Gastrocnemius medialis (tissue), 4 donors: ENCODE data around the gene RCL1. TPM values are rescaled to one million over a fixed set of nuclear protein-coding genes. Genes with fewer than 3 reads are reported as not detected.

Experiments used
- ATAC-seq, 2 donors: fragments of 150-250 bp; one replicate each; pipeline ENCODE4 v1.9.1; 2016
- DNase-seq, 2 donors: peaks; one replicate each; pipeline ENCODE4 v3.0.0-alpha.2; 2019
- H3K27ac ChIP-seq, 4 donors: fragments of 200-600 bp; sonication (generic); 1 replicate in 1 of 4; 2 replicates in 3 of 4; pipeline ENCODE4 v1.5.1; 2016 to 2018; ENCODE audit warnings: mild to moderate bottlenecking in 2 of 4, moderate library complexity in 1 of 4
- H3K27me3 ChIP-seq, 3 donors: fragments of 200-600 bp; sonication (generic) in 2 of 3; 1 replicate in 1 of 3; 2 replicates in 2 of 3; pipeline versions ENCODE4 v1.5.1 to v1.6.0; 2016 to 2019; ENCODE audit warnings: mild to moderate bottlenecking in 1 of 3, moderate library complexity in 1 of 3
- H3K36me3 ChIP-seq, 2 donors: fragments of 200-600 bp; sonication (generic) in 1 of 2; one replicate each; pipeline ENCODE4 v1.5.1; 2017 to 2018
- H3K4me1 ChIP-seq, 2 donors: fragments of 200-600 bp; sonication (generic) in 1 of 2; one replicate each; pipeline ENCODE4 v1.5.1; 2016 to 2017; ENCODE audit warnings: mild to moderate bottlenecking in 2 of 2
- H3K4me3 ChIP-seq, 4 donors: fragments of 200-600 bp; sonication (generic) in 3 of 4; 1 replicate in 1 of 4; 2 replicates in 3 of 4; pipeline ENCODE4 v1.5.1; 2016 to 2019; ENCODE audit warnings: mild to moderate bottlenecking in 2 of 4
- H3K9me3 ChIP-seq, 3 donors: fragments of 200-600 bp; sonication (generic) in 2 of 3; 1 replicate in 1 of 3; 2 replicates in 2 of 3; pipeline ENCODE4 v1.5.1; 2016 to 2019
- CTCF ChIP-seq, 5 experiments: fragments of 450-650 bp in 3 of 5; fragments of 200-600 bp in 2 of 5; sonication (generic) in 2 of 5; IDR thresholded peaks in 4 of 5; conservative IDR thresholded peaks in 1 of 5; 1 replicate in 4 of 5; 2 replicates in 1 of 5; pipeline ENCODE4 v1.5.1; 2016 to 2019; ENCODE audit warnings: antibody characterized with exemption in 5 of 5, mild to moderate bottlenecking in 3 of 5, moderate library complexity in 3 of 5
- POLR2A ChIP-seq, 2 donors: fragments of 450-650 bp; IDR thresholded peaks; one replicate each; pipeline ENCODE4 v1.6.1; 2017; ENCODE audit warnings: antibody characterized with exemption in 2 of 2, mild to moderate bottlenecking in 2 of 2, moderate library complexity in 2 of 2
- in situ Hi-C, 4 donors: fragments of 200-750 bp; cut with MboI; loops; one replicate each; pipeline versions ENCODE4 v1.15.0 to v1.8.0; 2017; ENCODE audit warnings: low sequenced_read_pairs in 4 of 4
- intact Hi-C: fragments of 100-400 bp; cut with DNase I; formaldehyde crosslinking; loops from one replicate; pipeline ENCODE4 v1.15.1; 2023; ENCODE audit warnings: low total_unique reads
- total RNA-seq, 4 donors: library from RNA; depleted of rRNA; stranded (reverse); fragments of >200 nt; gene quantifications; one replicate each; pipeline versions ENCODE4 v1.1.0 to v1.2.3, GENCODE V29; 2016

Gene RCL1
- total RNA-seq, 4 donors from 2014 or later, result 18.8 to 62.4 (median 26.2) TPM

- Histone ChIP-seq H3K9me3 (no peaks in the 10 kb centered on the region), H3K4me3 (no peak overlapping the region), H3K36me3 (peaks cover 0 to 9% of the 10 kb centered on the region in 2 donors), H3K27ac (peak overlapping the region; percentile 48 to 85 (median 72)), H3K4me1 (peaks cover 50 to 59% of the 10 kb centered on the region in 2 donors), H3K27me3 (no peaks in the 10 kb centered on the region)
- no peak for ATAC-seq
- in situ Hi-C loops, result no loop called here
- no peak for DNase-seq
- TF ChIP-seq POLR2A (IDR thresholded peaks at IDR 0.05) (no peak), CTCF (IDR thresholded peaks at IDR 0.05 in 4 of 5, conservative IDR thresholded peaks at IDR 0.05 in 1 of 5) (no peak)
- intact Hi-C loops, result loop anchor here (5.0 kb wide), 1 partner anchor 92 kb away; no protein-coding TSS in a partner anchor
These were observed 61.5 kb downstream of the RCL1 start for GRCh38 chr9:4854265-4854590.

GRCh38 chr9:4855841-4856240 is 63.1 kb downstream of the RCL1 start:
- ATAC-seq (peak in 1 of 2 donors; percentile 26), DNase-seq (no peak)
- TF ChIP-seq POLR2A (IDR thresholded peaks at IDR 0.05), result no peak
- Histone ChIP-seq H3K4me1 (peaks cover 40 to 43% of the 10 kb centered on the region in 2 donors), H3K9me3 (no peaks in the 10 kb centered on the region), H3K27me3 (no peaks in the 10 kb centered on the region), H3K27ac (peak overlapping the region; percentile 2 to 85 (median 72)), H3K36me3 (peaks cover 0 to 12% of the 10 kb centered on the region in 2 donors), H3K4me3 (no peak overlapping the region)
- intact Hi-C loops, result no loop called here
- in situ Hi-C loops, result no loop called here

GRCh38 chr9:4857163-4857810 is 64.5 kb downstream of the RCL1 start:
- no peak for TF ChIP-seq POLR2A (IDR thresholded peaks at IDR 0.05)
- TF ChIP-seq CTCF (IDR thresholded peaks at IDR 0.05 in 4 of 5, conservative IDR thresholded peaks at IDR 0.05 in 1 of 5), result no peak
- H3K36me3 ChIP-seq, result peaks cover 0 to 16% of the 10 kb centered on the region in 2 donors
- in situ Hi-C loops (no loop called here), intact Hi-C loops (no loop called here)
- no peaks in the 10 kb centered on the region for H3K9me3 ChIP-seq
- H3K27me3 ChIP-seq, result no peaks in the 10 kb centered on the region
- DNase-seq (no peak), ATAC-seq (no peak)
- H3K4me1 ChIP-seq, result peaks cover 42 to 47% of the 10 kb centered on the region in 2 donors
- no peak overlapping the region for H3K4me3 ChIP-seq
- peak overlapping the region in 3 of 4 donors; percentile 26 to 85 (median 75) for H3K27ac ChIP-seq

GRCh38 chr9:4859035-4859434 is 66.3 kb downstream of the RCL1 start:
- Histone ChIP-seq H3K4me1 (peaks cover 50 to 59% of the 10 kb centered on the region in 2 donors), H3K27ac (no peak overlapping the region), H3K36me3 (peaks cover 0 to 14% of the 10 kb centered on the region in 2 donors), H3K27me3 (no peaks in the 10 kb centered on the region), H3K9me3 (no peaks in the 10 kb centered on the region), H3K4me3 (no peak overlapping the region)
- in situ Hi-C loops, result no loop called here
- ATAC-seq (no peak), DNase-seq (no peak)
- intact Hi-C loops, result no loop called here
- TF ChIP-seq POLR2A (IDR thresholded peaks at IDR 0.05) (no peak), CTCF (IDR thresholded peaks at IDR 0.05 in 4 of 5, conservative IDR thresholded peaks at IDR 0.05 in 1 of 5) (no peak)

- ATAC-seq (no peak), DNase-seq (no peak)
- Histone ChIP-seq H3K27me3 (no peaks in the 10 kb centered on the region), H3K4me1 (peaks cover 46 to 55% of the 10 kb centered on the region in 2 donors), H3K9me3 (no peaks in the 10 kb centered on the region), H3K27ac (no peak overlapping the region), H3K36me3 (peaks cover 0 to 14% of the 10 kb centered on the region in 2 donors), H3K4me3 (no peak overlapping the region)
- in situ Hi-C loops, result no loop called here
- TF ChIP-seq CTCF (IDR thresholded peaks at IDR 0.05 in 4 of 5, conservative IDR thresholded peaks at IDR 0.05 in 1 of 5) (no peak), POLR2A (IDR thresholded peaks at IDR 0.05) (no peak)
- intact Hi-C loops, result no loop called here
These were observed 67.6 kb downstream of the RCL1 start for GRCh38 chr9:4860383-4860782.
